ENCODE results near the gene PDE8A. TPM values are rescaled to one million over a fixed set of nuclear protein-coding genes. Genes with fewer than 3 reads are reported as not detected.

PDE8A gene
- total RNA-seq, 1 experiment from 2014 or later = 44.2 TPM

GRCh38 chr15:85013785-85014184, 32.1 kb downstream of the PDE8A start:
- H3K9me2 ChIP-seq (replicated peaks; ENCODE audit: low read length) = no peaks in the 10 kb centered on the region
- no peaks in the 10 kb centered on the region for H3K36me3 ChIP-seq (ENCODE audit: low read depth, low read length)
- no peaks in the 10 kb centered on the region for H3F3A ChIP-seq (ENCODE audit: low read length, unreplicated experiment)
- H3K27ac ChIP-seq (ENCODE audit: low read length) = no peak overlapping the region
- H3K4me2 ChIP-seq (ENCODE audit: low read length) = no peak overlapping the region
- ChIA-PET CTCF (no interaction called here), POLR2A (ENCODE audit: unreplicated experiment) (no interaction called here)
- no peaks in the 10 kb centered on the region for H3K27me3 ChIP-seq (ENCODE audit: low read length)
- no peak overlapping the region for H3K4me3 ChIP-seq (ENCODE audit: low read length)
- BruUV-seq (replicated peaks) = no TSS peak
- ATAC-seq (no peak), DNase-seq (no peak)
- H3K9ac ChIP-seq (ENCODE audit: low read length) = no peak overlapping the region
- no peaks in the 10 kb centered on the region for H3K9me3 ChIP-seq (ENCODE audit: low read length)
- H3K4me1 ChIP-seq (ENCODE audit: insufficient read depth, low read length) = no peaks in the 10 kb centered on the region
- peaks cover 22% of the 10 kb centered on the region for H4K20me1 ChIP-seq (ENCODE audit: low read length)
- intact Hi-C loops (cut with micrococcal nuclease) = no loop called here
- H2AFZ ChIP-seq (ENCODE audit: low read length) = no peak overlapping the region
- TF ChIP-seq, protein P1, sequence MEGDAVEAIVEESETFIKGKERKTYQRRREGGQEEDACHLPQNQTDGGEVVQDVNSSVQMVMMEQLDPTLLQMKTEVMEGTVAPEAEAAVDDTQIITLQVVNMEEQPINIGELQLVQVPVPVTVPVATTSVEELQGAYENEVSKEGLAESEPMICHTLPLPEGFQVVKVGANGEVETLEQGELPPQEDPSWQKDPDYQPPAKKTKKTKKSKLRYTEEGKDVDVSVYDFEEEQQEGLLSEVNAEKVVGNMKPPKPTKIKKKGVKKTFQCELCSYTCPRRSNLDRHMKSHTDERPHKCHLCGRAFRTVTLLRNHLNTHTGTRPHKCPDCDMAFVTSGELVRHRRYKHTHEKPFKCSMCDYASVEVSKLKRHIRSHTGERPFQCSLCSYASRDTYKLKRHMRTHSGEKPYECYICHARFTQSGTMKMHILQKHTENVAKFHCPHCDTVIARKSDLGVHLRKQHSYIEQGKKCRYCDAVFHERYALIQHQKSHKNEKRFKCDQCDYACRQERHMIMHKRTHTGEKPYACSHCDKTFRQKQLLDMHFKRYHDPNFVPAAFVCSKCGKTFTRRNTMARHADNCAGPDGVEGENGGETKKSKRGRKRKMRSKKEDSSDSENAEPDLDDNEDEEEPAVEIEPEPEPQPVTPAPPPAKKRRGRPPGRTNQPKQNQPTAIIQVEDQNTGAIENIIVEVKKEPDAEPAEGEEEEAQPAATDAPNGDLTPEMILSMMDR (conservative IDR thresholded peaks at IDR 0.05; ENCODE audit: low read depth, low read length) = no peak
- TF ChIP-seq EZH2 (IDR thresholded peaks at IDR 0.05; ENCODE audit: low read length, unreplicated experiment) (no peak), EZH2phosphoT487 (IDR thresholded peaks at IDR 0.05; ENCODE audit: borderline replicate concordance, low read length) (no peak)
- H3K79me2 ChIP-seq (ENCODE audit: low read length) = peaks cover 88% of the 10 kb centered on the region

GRCh38 chr15:85014932-85015331, 33.3 kb downstream of the PDE8A start:
- CTCF ChIA-PET = no interaction called here
- Histone ChIP-seq H3K4me3 (ENCODE audit: low read length) (no peak overlapping the region), H3K9me3 (ENCODE audit: low read length) (no peaks in the 10 kb centered on the region), H3K36me3 (ENCODE audit: low read depth, low read length) (no peaks in the 10 kb centered on the region), H3K27ac (ENCODE audit: low read length) (no peak overlapping the region), H3F3A (ENCODE audit: low read length, unreplicated experiment) (no peaks in the 10 kb centered on the region), H3K4me1 (ENCODE audit: insufficient read depth, low read length) (no peaks in the 10 kb centered on the region), H3K4me2 (ENCODE audit: low read length) (no peak overlapping the region), H3K79me2 (ENCODE audit: low read length) (peaks cover 88% of the 10 kb centered on the region), H3K27me3 (ENCODE audit: low read length) (no peaks in the 10 kb centered on the region), H4K20me1 (ENCODE audit: low read length) (peaks cover 17% of the 10 kb centered on the region), H3K9ac (ENCODE audit: low read length) (no peak overlapping the region), H2AFZ (ENCODE audit: low read length) (no peak overlapping the region), H3K9me2 (replicated peaks; ENCODE audit: low read length) (no peaks in the 10 kb centered on the region)
- POLR2A ChIA-PET (ENCODE audit: unreplicated experiment) = no interaction called here
- BruUV-seq (replicated peaks) = no TSS peak
- TF ChIP-seq EZH2 (IDR thresholded peaks at IDR 0.05; ENCODE audit: low read length, unreplicated experiment) (no peak), EZH2phosphoT487 (IDR thresholded peaks at IDR 0.05; ENCODE audit: borderline replicate concordance, low read length) (no peak)
- TF ChIP-seq, protein P1 (conservative IDR thresholded peaks at IDR 0.05; ENCODE audit: low read depth, low read length) = no peak
- intact Hi-C loops (cut with micrococcal nuclease) = no loop called here
- ATAC-seq (no peak), DNase-seq (no peak)

- H4K20me1 ChIP-seq (ENCODE audit: low read length) = peaks cover 14% of the 10 kb centered on the region
- H3K27me3 ChIP-seq (ENCODE audit: low read length) = no peaks in the 10 kb centered on the region
- no peaks in the 10 kb centered on the region for H3K4me1 ChIP-seq (ENCODE audit: insufficient read depth, low read length)
- DNase-seq (no peak), ATAC-seq (no peak)
- H2AFZ ChIP-seq (ENCODE audit: low read length) = no peak overlapping the region
- H3K9ac ChIP-seq (ENCODE audit: low read length) = no peak overlapping the region
- TF ChIP-seq EZH2 (IDR thresholded peaks at IDR 0.05; ENCODE audit: low read length, unreplicated experiment) (no peak), EZH2phosphoT487 (IDR thresholded peaks at IDR 0.05; ENCODE audit: borderline replicate concordance, low read length) (no peak)
- ChIA-PET CTCF (no interaction called here), POLR2A (ENCODE audit: unreplicated experiment) (no interaction called here)
- H3K9me2 ChIP-seq (replicated peaks; ENCODE audit: low read length) = no peaks in the 10 kb centered on the region
- no peaks in the 10 kb centered on the region for H3F3A ChIP-seq (ENCODE audit: low read length, unreplicated experiment)
- peaks cover 88% of the 10 kb centered on the region for H3K79me2 ChIP-seq (ENCODE audit: low read length)
- H3K27ac ChIP-seq (ENCODE audit: low read length) = no peak overlapping the region
- H3K4me2 ChIP-seq (ENCODE audit: low read length) = no peak overlapping the region
- H3K36me3 ChIP-seq (ENCODE audit: low read depth, low read length) = no peaks in the 10 kb centered on the region
- no peaks in the 10 kb centered on the region for H3K9me3 ChIP-seq (ENCODE audit: low read length)
- no peak overlapping the region for H3K4me3 ChIP-seq (ENCODE audit: low read length)
- intact Hi-C loops (cut with micrococcal nuclease) = no loop called here
- no TSS peak for BruUV-seq (replicated peaks)
Observed at GRCh38 chr15:85016275-85016674, 34.6 kb downstream of the PDE8A start.

Data from PC-3 (cell line).